Subcutaneous adipose tissue (tissue), 4 donors: Measurements from ENCODE around the gene WNT3. TPM values are rescaled to one million over a fixed set of nuclear protein-coding genes. Genes with fewer than 3 reads are reported as not detected.

Experiments
- CTCF ChIP-seq: fragments of 450-650 bp; IDR thresholded peaks from one replicate; pipeline ENCODE4 v1.5.1; 2016; ENCODE audit warnings: low read depth, mild to moderate bottlenecking, control low read depth, antibody characterized with exemption, moderate library complexity
- total RNA-seq, 4 donors: library from RNA; depleted of rRNA; stranded (reverse); fragments of >200 nt; gene quantifications; one replicate each; pipeline ENCODE4 v1.1.0, GENCODE V29; 2016

WNT3 gene
- total RNA-seq: 1 to 10 TPM in 1 of 4 donors, under 1 TPM in 3; 0.16 to 9.6 (median 0.54) TPM

GRCh38 chr17:46818316-46818928 is at the start of gene WNT3:
Gene WNT3, minus strand, starts transcription at chr17:46818692. Its CDS starts 95 bp downstream, at chr17:46818597.
- no peak for TF ChIP-seq CTCF

GRCh38 chr17:46866747-46867146 is 48.3 kb upstream of the WNT3 start:
- TF ChIP-seq CTCF: no peak

GRCh38 chr17:46866325-46866724 is 47.8 kb upstream of the WNT3 start:
- TF ChIP-seq CTCF: no peak

- TF ChIP-seq CTCF: no peak
Measured at GRCh38 chr17:46865100-46865499, 46.6 kb upstream of the WNT3 start.

- no peak for TF ChIP-seq CTCF
Measured at GRCh38 chr17:46863383-46864121, 45.1 kb upstream of the WNT3 start.

GRCh38 chr17:46862949-46863348 is 44.5 kb upstream of the WNT3 start:
- no peak for TF ChIP-seq CTCF

- TF ChIP-seq CTCF: no peak
Measured at GRCh38 chr17:46859996-46860395, 41.5 kb upstream of the WNT3 start.
